CD4-positive, alpha-beta T cell (primary cell): ENCODE results near the gene TTC27. TPM values are rescaled to one million over a fixed set of nuclear protein-coding genes. Genes with fewer than 3 reads are reported as not detected.
"Not testable (repeated sequence)": the region's sequence is repeated elsewhere in the genome, so short reads cannot be mapped to it uniquely, and the experiment has no call there.

Source experiments
- ATAC-seq: fragments of 200-7000 bp; cut with Tn5 transposase; one replicate; pipeline ENCODE4 v1.10.0; 2022; ENCODE audit warnings: mild to moderate bottlenecking; ENCODE audit not compliant: poor library complexity
- CTCF ChIA-PET: fragments of 350-600 bp; sonication (Branson Sonifier 250); formaldehyde crosslinking; loops from one replicate; lab custom pipeline; 2021; ENCODE audit warnings: antibody characterized with exemption, inconsistent platforms; lab: Charles Lee
- POLR2A ChIA-PET: fragments of 350-600 bp; sonication (Branson Sonifier 250); formaldehyde crosslinking; loops from one replicate; lab custom pipeline; 2021; ENCODE audit warnings: antibody characterized with exemption, inconsistent platforms; lab: Charles Lee
- DNase-seq, 14 experiments: peaks; one replicate each; pipeline ENCODE4 v3.0.0-alpha.2; 2013 to 2020; ENCODE audit warnings: mixed read lengths in 2 of 14
- H3K27ac ChIP-seq, 2 donors: one replicate each; pipeline versions ENCODE4 v1.5.1 to v1.7.0; 2013; ENCODE audit warnings: low read length in 2 of 2, low read depth in 1 of 2, mild to moderate bottlenecking in 1 of 2
- H3K27me3 ChIP-seq, 2 experiments: 1 replicate in 1 of 2; 2 replicates in 1 of 2; pipeline versions ENCODE4 v1.6.1 to v1.7.0; 2013; ENCODE audit warnings: low read length in 2 of 2, control low read depth in 1 of 2, mild to moderate bottlenecking in 1 of 2, moderate library complexity in 1 of 2; ENCODE audit not compliant: insufficient read depth in 2 of 2, control insufficient read depth in 1 of 2
- H3K36me3 ChIP-seq: one replicate; pipeline ENCODE4 v1.6.1; 2013; ENCODE audit warnings: low read length, control low read depth; ENCODE audit not compliant: insufficient read depth
- H3K4me1 ChIP-seq: one replicate; pipeline ENCODE4 v1.6.1; 2013; ENCODE audit warnings: low read length, control low read depth; ENCODE audit not compliant: insufficient read depth
- H3K4me3 ChIP-seq: one replicate; pipeline ENCODE4 v1.5.1; 2013; ENCODE audit warnings: mild to moderate bottlenecking, low read length, moderate library complexity
- H3K9me3 ChIP-seq, 2 experiments: 1 replicate in 1 of 2; 2 replicates in 1 of 2; pipeline versions ENCODE4 v1.6.1 to v1.7.0; 2013; ENCODE audit warnings: low read length in 2 of 2, mild to moderate bottlenecking in 2 of 2, control low read depth in 1 of 2, moderate library complexity in 1 of 2; ENCODE audit not compliant: control insufficient read depth in 1 of 2, insufficient read depth in 1 of 2
- H3K27ac Mint-ChIP-seq: one replicate; pipeline ENCODE4 v1.8.0; 2020; ENCODE audit warnings: mixed read lengths
- H3K27me3 Mint-ChIP-seq: one replicate; pipeline ENCODE4 v1.8.0; 2021; ENCODE audit warnings: mixed read lengths
- H3K36me3 Mint-ChIP-seq: one replicate; pipeline ENCODE4 v1.8.0; 2021; ENCODE audit warnings: low read depth, mixed read lengths
- H3K4me1 Mint-ChIP-seq: one replicate; pipeline ENCODE4 v1.8.0; 2021; ENCODE audit warnings: low read depth, mixed read lengths
- H3K4me3 Mint-ChIP-seq: one replicate; pipeline ENCODE4 v1.8.0; 2020; ENCODE audit warnings: mild to moderate bottlenecking, mixed read lengths
- H3K9me3 Mint-ChIP-seq: one replicate; pipeline ENCODE4 v1.8.0; 2020; ENCODE audit warnings: mixed read lengths
- intact Hi-C, 2 experiments: fragments of 100-400 bp; cut with DNase I in 1 of 2; cut with micrococcal nuclease in 1 of 2; formaldehyde crosslinking; loops; one replicate each; pipeline versions ENCODE4 v1.15.1 to v1.9.0; 2023 to 2025; cut with DNase I, micrococcal nuclease
- total RNA-seq, 174 experiments: library from RNA in 2 of 174; stranded (reverse) in 2 of 174; gene quantifications; one replicate each; pipeline ENCODE4 v1.2.3 and lab custom pipeline; 2021 to 2026
- TF ChIP-seq, protein P1 (sequence below): fragments of 200-600 bp; IDR thresholded peaks from one replicate; pipeline ENCODE4 v1.8.0; 2022; ENCODE audit warnings: antibody characterized with exemption, mild to moderate bottlenecking

Gene TTC27
- total RNA-seq, 2 experiments from 2014 or later = 11.6 to 17.6 TPM

DNA sequence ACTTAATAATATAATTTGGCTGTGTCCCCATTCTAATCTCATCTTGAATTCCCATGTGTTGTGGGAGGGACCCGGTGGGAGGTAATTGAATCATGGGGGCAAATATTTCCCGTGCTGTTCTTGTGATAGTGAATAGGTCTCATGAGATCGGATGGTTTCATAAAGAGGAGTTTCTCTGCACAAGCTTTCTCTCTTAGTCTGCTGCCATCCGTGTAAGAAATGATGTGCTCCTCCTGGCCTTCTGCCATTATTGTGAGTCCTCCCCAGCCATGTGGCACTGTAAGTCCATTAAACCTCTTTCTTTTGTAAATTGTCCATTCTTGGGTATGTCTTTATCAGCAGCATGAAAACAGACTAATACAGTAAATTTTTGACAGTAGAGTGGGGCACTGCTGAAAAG lies 216.4 kb downstream of the TTC27 start:
- CTCF ChIA-PET = no interaction called here
- Mint-ChIP-seq H3K4me1 (no peaks in the 10 kb centered on the region), H3K27me3 (peaks cover 5% of the 10 kb centered on the region), H3K27ac (no peak overlapping the region), H3K4me3 (no peak overlapping the region), H3K36me3 (no peaks in the 10 kb centered on the region), H3K9me3 (no peaks in the 10 kb centered on the region)
- Histone ChIP-seq H3K36me3 (no peaks in the 10 kb centered on the region), H3K9me3 (peaks cover 0 to 3% of the 10 kb centered on the region in 2 experiments), H3K27ac (no peak overlapping the region), H3K27me3 (peaks cover 0 to 3% of the 10 kb centered on the region in 2 experiments), H3K4me3 (no peak overlapping the region), H3K4me1 (no peaks in the 10 kb centered on the region)
- TF ChIP-seq, protein P1, sequence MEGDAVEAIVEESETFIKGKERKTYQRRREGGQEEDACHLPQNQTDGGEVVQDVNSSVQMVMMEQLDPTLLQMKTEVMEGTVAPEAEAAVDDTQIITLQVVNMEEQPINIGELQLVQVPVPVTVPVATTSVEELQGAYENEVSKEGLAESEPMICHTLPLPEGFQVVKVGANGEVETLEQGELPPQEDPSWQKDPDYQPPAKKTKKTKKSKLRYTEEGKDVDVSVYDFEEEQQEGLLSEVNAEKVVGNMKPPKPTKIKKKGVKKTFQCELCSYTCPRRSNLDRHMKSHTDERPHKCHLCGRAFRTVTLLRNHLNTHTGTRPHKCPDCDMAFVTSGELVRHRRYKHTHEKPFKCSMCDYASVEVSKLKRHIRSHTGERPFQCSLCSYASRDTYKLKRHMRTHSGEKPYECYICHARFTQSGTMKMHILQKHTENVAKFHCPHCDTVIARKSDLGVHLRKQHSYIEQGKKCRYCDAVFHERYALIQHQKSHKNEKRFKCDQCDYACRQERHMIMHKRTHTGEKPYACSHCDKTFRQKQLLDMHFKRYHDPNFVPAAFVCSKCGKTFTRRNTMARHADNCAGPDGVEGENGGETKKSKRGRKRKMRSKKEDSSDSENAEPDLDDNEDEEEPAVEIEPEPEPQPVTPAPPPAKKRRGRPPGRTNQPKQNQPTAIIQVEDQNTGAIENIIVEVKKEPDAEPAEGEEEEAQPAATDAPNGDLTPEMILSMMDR = no peak
- no peak for DNase-seq
- intact Hi-C loops = no loop called here
- ATAC-seq = no peak
- POLR2A ChIA-PET = no interaction called here

DNA sequence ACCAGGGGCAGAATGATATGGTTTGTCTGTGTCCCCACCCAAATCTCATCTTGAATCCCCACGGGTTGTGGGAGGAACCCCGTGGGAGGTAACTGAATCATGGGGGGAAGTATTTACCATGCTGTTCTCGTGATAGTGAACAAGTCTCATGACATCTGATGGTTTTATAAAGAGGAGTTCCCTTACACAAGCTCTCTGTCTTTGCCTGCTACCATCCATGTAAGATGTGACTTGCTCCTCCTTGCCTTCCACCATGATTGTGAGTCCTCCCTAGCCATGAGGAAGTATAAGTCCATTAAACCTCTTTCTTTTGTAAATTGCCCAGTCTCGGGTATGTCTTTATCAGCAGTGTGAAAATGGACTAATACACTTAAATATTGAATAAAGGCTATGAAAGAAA lies 218.4 kb downstream of the TTC27 start:
- H3K4me3 Mint-ChIP-seq, H3K36me3 ChIP-seq, DNase-seq, intact Hi-C loops, H3K36me3 Mint-ChIP-seq, H3K9me3 ChIP-seq, H3K27me3 Mint-ChIP-seq, H3K27ac ChIP-seq, H3K9me3 Mint-ChIP-seq, H3K4me3 ChIP-seq, ATAC-seq, CTCF ChIA-PET, H3K27ac Mint-ChIP-seq, H3K4me1 ChIP-seq, H3K27me3 ChIP-seq, POLR2A ChIA-PET, H3K4me1 Mint-ChIP-seq: not testable (repeated sequence)

DNA sequence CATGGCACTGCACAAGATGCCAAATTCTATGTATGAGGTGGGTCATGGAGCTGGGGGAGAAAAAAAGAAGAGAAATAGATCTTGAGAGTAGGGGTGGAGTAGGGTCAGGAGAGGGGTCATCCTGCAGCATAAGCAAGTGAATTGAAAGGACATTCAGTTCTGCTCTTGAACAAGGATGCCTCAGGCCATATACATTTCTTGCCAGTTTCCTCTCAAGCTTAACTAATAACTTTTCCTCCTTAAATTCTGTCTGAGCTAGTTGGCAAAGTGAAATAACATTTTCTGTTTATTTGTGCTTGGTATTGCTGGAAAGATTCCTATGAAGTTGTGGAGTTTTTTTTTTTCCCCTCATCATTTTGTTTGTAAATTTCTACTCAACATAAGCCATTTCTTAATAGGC lies 219.9 kb downstream of the TTC27 start:
- intact Hi-C loops = no loop called here
- no peaks in the 10 kb centered on the region for H3K27me3 ChIP-seq
- no peaks in the 10 kb centered on the region for H3K9me3 Mint-ChIP-seq
- ChIA-PET CTCF (no interaction called here), POLR2A (no interaction called here)
- DNase-seq (no peak), ATAC-seq (no peak)
- peaks cover 5% of the 10 kb centered on the region for H3K27me3 Mint-ChIP-seq
- no peak overlapping the region for H3K27ac ChIP-seq
- no peaks in the 10 kb centered on the region for H3K4me1 Mint-ChIP-seq
- H3K27ac Mint-ChIP-seq = no peak overlapping the region
- no peak overlapping the region for H3K4me3 ChIP-seq
- no peaks in the 10 kb centered on the region for H3K36me3 Mint-ChIP-seq
- TF ChIP-seq, protein P1 = no peak
- peaks cover 0 to 3% of the 10 kb centered on the region in 2 experiments for H3K9me3 ChIP-seq
- no peaks in the 10 kb centered on the region for H3K36me3 ChIP-seq
- H3K4me1 ChIP-seq = no peaks in the 10 kb centered on the region
- no peak overlapping the region for H3K4me3 Mint-ChIP-seq

DNA sequence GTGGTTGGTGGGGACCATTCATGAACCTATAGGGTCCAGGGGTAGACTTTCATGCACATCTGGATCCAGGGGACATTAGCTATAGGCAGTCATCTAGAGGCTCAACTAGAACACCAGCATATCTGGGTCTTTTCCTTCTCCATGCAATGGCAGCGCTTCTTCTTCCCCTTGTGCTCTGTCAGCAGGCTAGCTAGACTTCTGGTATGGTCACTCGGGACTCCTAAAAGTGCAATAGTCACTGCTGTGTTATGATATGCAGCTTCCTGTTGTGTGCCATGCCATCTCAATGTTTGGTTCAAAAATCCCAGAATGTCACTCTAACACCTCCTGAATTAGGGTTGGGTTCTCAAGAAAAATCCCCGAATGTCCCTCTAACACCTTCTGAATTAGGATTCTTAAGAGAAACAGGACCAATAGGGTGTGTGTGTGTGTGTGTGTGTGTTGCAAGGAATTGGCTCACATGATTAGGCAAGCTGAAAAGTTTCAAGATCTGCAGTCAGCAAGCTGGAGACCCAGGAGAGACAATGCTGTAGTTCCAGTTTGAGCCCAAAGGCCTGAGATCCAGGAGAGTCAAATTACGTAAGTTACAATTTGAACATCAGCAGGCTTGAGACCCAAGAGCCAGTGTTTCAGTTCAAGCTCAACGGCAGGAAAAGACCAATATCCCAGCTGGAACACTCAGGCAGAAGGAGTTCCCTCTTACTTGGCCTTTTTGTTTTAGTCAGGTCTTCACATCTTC lies 221.8 kb downstream of the TTC27 start:
- intact Hi-C loops = no loop called here

More for the DNA sequence above, 221.8 kb downstream of the TTC27 start:
- no peak overlapping the region for H3K4me3 ChIP-seq
- H3K36me3 Mint-ChIP-seq = no peaks in the 10 kb centered on the region
- TF ChIP-seq, protein P1 = no peak
- H3K27ac Mint-ChIP-seq = no peak overlapping the region
- no peak overlapping the region for H3K27ac ChIP-seq
- H3K36me3 ChIP-seq = no peaks in the 10 kb centered on the region
- H3K4me3 Mint-ChIP-seq = no peak overlapping the region
- no peaks in the 10 kb centered on the region for H3K9me3 Mint-ChIP-seq
- peaks cover 0 to 3% of the 10 kb centered on the region in 2 experiments for H3K27me3 ChIP-seq
- no peaks in the 10 kb centered on the region for H3K4me1 ChIP-seq
- ChIA-PET CTCF (no interaction called here), POLR2A (no interaction called here)
- H3K27me3 Mint-ChIP-seq = peaks cover 9% of the 10 kb centered on the region
- DNase-seq (no peak), ATAC-seq (no peak)
- peaks cover 0 to 3% of the 10 kb centered on the region in 2 experiments for H3K9me3 ChIP-seq
- H3K4me1 Mint-ChIP-seq = no peaks in the 10 kb centered on the region
